Urinary bladder (tissue), 4 donors: Measurements from ENCODE around the gene TRIM61. TPM values are rescaled to one million over a fixed set of nuclear protein-coding genes. Genes with fewer than 3 reads are reported as not detected.
A peak's percentile ranks its signal among the peaks of the same experiment; 100 is the strongest.
"Not testable (repeated sequence)": the region's sequence is repeated elsewhere in the genome, so short reads cannot be mapped to it uniquely, and the experiment has no call there.

Source experiments
- DNase-seq: peaks from one replicate; pipeline ENCODE4 v3.0.0-alpha.2; 2015; ENCODE audit errors: extremely low spot score
- H3K27ac ChIP-seq: one replicate; pipeline ENCODE4 v1.5.1; 2013; ENCODE audit warnings: low read depth, mild to moderate bottlenecking, moderate library complexity
- H3K36me3 ChIP-seq: one replicate; pipeline ENCODE4 v1.6.1; 2013; ENCODE audit warnings: mild to moderate bottlenecking, moderate library complexity; ENCODE audit not compliant: insufficient read depth
- H3K4me1 ChIP-seq: one replicate; pipeline ENCODE4 v1.6.1; 2013; ENCODE audit warnings: mild to moderate bottlenecking, moderate library complexity; ENCODE audit not compliant: insufficient read depth
- H3K4me3 ChIP-seq: one replicate; pipeline ENCODE4 v1.5.1; 2013; ENCODE audit warnings: low read depth, low read length
- WGBS: extraction: QIAGEN DNeasy Blood & Tissue Kit; methylation state at CpG from one replicate; pipeline ENCODE4 v1.1.7; 2013; 5-methylcytosine and 5-hydroxymethylcytosine counted together
- polyA plus RNA-seq: library from polyadenylated mRNA; stranded (reverse); fragments of 200-250 nt; gene quantifications from one replicate; pipeline ENCODE4 v1.2.3, GENCODE V29; 2013
- total RNA-seq: library from RNA; depleted of rRNA; stranded (reverse); fragments of >200 nt; gene quantifications from one replicate; pipeline ENCODE4 v1.2.3, GENCODE V29; 2014
- donor health status: healthy with polysubstance abuse.
- donor health status: healthy.

Gene TRIM61
- total RNA-seq (3.6 TPM), polyA plus RNA-seq (0.94 TPM)

- peaks cover 2% of the 10 kb centered on the region for H3K4me1 ChIP-seq
- no peaks in the 10 kb centered on the region for H3K36me3 ChIP-seq
- H3K27ac ChIP-seq = no peak within 1 kb of the TSS
- H3K4me3 ChIP-seq = peak within 1 kb of the TSS; percentile 57
- 11% methylated on average over 27 of the region's 27 CpGs for WGBS
- DNase-seq = peak; percentile 53
These were observed at the start of gene TRIM61 for GRCh38 chr4:164977243-164978164. TRIM61 (minus strand) TSS chr4:164977657; CDS start chr4:164970002, 7,655 bp downstream.

DNA sequence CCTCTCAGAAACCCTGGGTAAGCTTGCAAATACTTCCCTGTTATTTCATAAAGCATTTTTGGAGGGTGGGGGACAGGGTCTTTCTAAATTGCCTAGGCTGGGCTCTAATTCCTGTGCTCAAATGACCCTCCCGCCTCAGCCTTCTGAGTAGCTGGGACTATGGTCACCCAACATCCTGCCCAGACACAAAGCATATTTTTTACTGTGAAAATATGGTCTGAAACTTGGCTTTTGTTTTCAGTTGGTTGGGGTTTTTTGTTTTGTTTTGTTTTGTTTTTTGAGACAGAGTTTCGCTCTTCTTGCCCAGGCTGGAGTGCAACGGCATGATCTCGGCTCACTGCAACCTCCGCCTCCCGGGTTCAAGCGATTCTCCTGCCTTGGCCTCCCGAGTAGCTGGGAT, 48.3 kb upstream of the TRIM61 start:
- H3K4me1 ChIP-seq, H3K27ac ChIP-seq, H3K36me3 ChIP-seq, DNase-seq, H3K4me3 ChIP-seq: not testable (repeated sequence)
- WGBS = 95% methylated on average over 8 of the region's 8 CpGs

DNA sequence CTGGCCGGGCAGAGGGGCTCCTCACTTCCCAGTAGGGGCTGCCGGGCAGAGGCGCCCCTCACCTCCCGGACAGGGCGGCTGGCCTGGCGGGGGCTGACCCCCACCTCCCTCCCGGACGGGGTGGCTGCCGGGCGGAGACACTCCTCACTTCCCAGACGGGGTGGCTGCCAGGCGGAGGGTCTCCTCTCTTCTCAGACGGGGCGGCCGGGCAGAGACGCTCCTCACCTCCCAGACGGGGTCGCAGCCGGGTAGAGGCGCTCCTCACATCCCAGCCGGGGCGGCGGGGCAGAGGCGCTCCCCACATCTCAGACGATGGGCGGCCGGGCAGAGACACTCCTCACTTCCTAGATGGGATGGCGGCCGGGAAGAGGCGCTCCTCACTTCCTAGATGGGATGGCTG, 42.5 kb upstream of the TRIM61 start:
- not testable (repeated sequence) for H3K27ac ChIP-seq, H3K36me3 ChIP-seq
- 94% methylated on average over 30 of the region's 30 CpGs for WGBS

DNA sequence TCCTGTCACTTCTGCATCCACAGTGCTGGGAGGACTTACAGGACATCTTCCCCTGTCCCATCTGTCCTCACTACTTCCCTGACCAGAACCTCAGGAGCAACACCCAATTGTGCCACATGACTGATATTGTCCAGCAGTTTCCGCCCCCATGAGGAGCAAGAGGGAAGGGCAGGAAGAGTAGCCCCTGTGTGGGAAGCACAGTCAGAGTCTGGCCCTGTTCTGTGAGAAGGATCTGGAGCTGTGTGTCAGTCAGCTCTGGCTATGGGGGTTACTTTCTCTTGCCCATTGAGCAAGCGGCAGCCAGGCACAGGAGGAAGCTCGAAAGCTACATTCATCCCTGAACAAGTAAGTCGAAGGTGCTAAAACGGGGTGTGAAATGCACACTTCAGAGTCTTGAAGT, 39.5 kb upstream of the TRIM61 start:
- DNase-seq = no peak
- H3K4me1 ChIP-seq = no peaks in the 10 kb centered on the region
- H3K27ac ChIP-seq = no peak overlapping the region
- H3K4me3 ChIP-seq = no peak overlapping the region
- 67% methylated on average over 5 of the region's 5 CpGs for WGBS
- no peaks in the 10 kb centered on the region for H3K36me3 ChIP-seq

More for the DNA sequence above, 42.5 kb upstream of the TRIM61 start:
- DNase-seq, H3K4me3 ChIP-seq, H3K4me1 ChIP-seq: not testable (repeated sequence)

GRCh38 chr4:165013691-165014090, 36.2 kb upstream of the TRIM61 start:
- H3K4me3 ChIP-seq = no peak overlapping the region
- H3K36me3 ChIP-seq = no peaks in the 10 kb centered on the region
- H3K4me1 ChIP-seq = no peaks in the 10 kb centered on the region
- no peak overlapping the region for H3K27ac ChIP-seq
- no peak for DNase-seq

GRCh38 chr4:165011403-165011802, 33.9 kb upstream of the TRIM61 start:
- Histone ChIP-seq H3K36me3 (no peaks in the 10 kb centered on the region), H3K4me3 (no peak overlapping the region), H3K27ac (no peak overlapping the region), H3K4me1 (no peaks in the 10 kb centered on the region)
- no peak for DNase-seq
- 75% methylated on average over 5 of the region's 5 CpGs for WGBS

- Histone ChIP-seq H3K36me3 (no peaks in the 10 kb centered on the region), H3K27ac (no peak overlapping the region), H3K4me3 (no peak overlapping the region), H3K4me1 (no peaks in the 10 kb centered on the region)
- DNase-seq = no peak
- 87% methylated on average over 8 of the region's 8 CpGs for WGBS
These were observed 33.5 kb upstream of the TRIM61 start for GRCh38 chr4:165010991-165011390.

- 75% methylated on average over 2 of the region's 2 CpGs for WGBS
- Histone ChIP-seq H3K27ac (no peak overlapping the region), H3K4me3 (no peak overlapping the region), H3K36me3 (no peaks in the 10 kb centered on the region), H3K4me1 (no peaks in the 10 kb centered on the region)
- no peak for DNase-seq
These were observed 33.0 kb upstream of the TRIM61 start for GRCh38 chr4:165010487-165010886.

- 77% methylated on average over 5 of the region's 5 CpGs for WGBS
- Histone ChIP-seq H3K27ac (no peak overlapping the region), H3K4me3 (no peak overlapping the region), H3K4me1 (no peaks in the 10 kb centered on the region), H3K36me3 (no peaks in the 10 kb centered on the region)
- DNase-seq = no peak
These were observed 32.2 kb upstream of the TRIM61 start for GRCh38 chr4:165009493-165010227.

- no peak overlapping the region for H3K27ac ChIP-seq
- no peaks in the 10 kb centered on the region for H3K36me3 ChIP-seq
- no peak overlapping the region for H3K4me3 ChIP-seq
- no peak for DNase-seq
- 87% methylated on average over 5 of the region's 5 CpGs for WGBS
- no peaks in the 10 kb centered on the region for H3K4me1 ChIP-seq
These were observed 29.4 kb upstream of the TRIM61 start for GRCh38 chr4:165006886-165007285.

DNA sequence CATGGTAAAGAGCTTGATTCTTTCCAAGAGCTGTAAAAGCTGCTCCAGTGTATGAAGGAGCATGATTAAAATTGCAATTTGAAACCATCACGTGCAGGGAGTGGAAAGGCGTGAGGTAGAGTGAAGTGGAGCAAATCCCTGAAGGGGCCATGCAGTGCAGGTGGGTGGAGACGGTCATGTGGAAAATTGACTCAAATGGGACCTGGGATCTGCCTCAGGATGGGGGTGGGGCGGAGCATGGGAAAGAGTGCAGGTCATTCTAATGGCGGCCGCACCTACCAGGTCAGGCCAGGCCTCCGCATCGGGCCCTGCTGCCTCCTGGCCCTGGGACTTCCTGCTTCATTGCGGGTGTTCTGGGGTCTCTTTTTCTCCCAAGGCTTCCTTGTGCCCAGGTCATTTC, 29.0 kb upstream of the TRIM61 start:
- DNase-seq = no peak
- Histone ChIP-seq H3K4me3 (no peak overlapping the region), H3K27ac (no peak overlapping the region), H3K36me3 (no peaks in the 10 kb centered on the region), H3K4me1 (no peaks in the 10 kb centered on the region)
- WGBS = 85% methylated on average over 9 of the region's 9 CpGs

GRCh38 chr4:165005352-165005925, 28.0 kb upstream of the TRIM61 start:
- Histone ChIP-seq H3K4me1 (no peaks in the 10 kb centered on the region), H3K27ac (no peak overlapping the region), H3K4me3 (no peak overlapping the region), H3K36me3 (no peaks in the 10 kb centered on the region)
- no peak for DNase-seq
- 61% methylated on average over 6 of the region's 6 CpGs for WGBS

DNA sequence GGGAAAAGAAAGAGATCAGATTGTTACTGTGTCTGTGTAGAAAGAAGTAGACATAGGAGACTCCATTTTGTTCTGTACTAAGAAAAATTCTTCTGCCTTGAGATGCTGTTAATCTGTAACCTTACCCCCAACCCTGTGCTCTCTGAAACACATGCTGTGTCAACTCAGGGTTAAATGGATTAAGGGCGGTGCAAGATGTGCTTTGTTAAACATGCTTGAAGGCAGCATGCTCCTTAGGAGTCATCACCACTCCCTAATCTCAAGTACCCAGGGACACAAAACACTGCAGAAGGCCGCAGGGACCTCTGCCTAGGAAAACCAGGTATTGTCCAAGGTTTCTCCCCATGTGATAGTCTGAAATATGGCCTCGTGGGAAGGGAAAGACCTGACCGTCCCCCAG, 24.5 kb upstream of the TRIM61 start:
- WGBS = 61% methylated on average over 4 of the region's 4 CpGs
- H3K27ac ChIP-seq, H3K4me1 ChIP-seq, H3K4me3 ChIP-seq, H3K36me3 ChIP-seq, DNase-seq: not testable (repeated sequence)
